Measurements from ENCODE around the gene KIRREL1.

KIRREL1 gene

GRCh38 chr1:158049853-158050252 lies 56.4 kb downstream of the KIRREL1 start:
- DNase-seq (ENCODE audit: low spot score in 2 of 2), result no peak
- no peak for ATAC-seq (replicated peaks; ENCODE audit: extremely low read depth, poor library complexity, severe bottlenecking)
- Mint-ChIP-seq H3K27ac (ENCODE audit: low read depth) (no peak overlapping the region), H3K4me3 (no peak overlapping the region), H3K27me3 (peaks cover 55% of the 10 kb centered on the region), H3K4me1 (no peaks in the 10 kb centered on the region), H3K9me3 (no peaks in the 10 kb centered on the region), H3K36me3 (ENCODE audit: insufficient read depth) (no peaks in the 10 kb centered on the region)

GRCh38 chr1:158053276-158053675 lies 59.8 kb downstream of the KIRREL1 start:
- DNase-seq (ENCODE audit: low spot score in 2 of 2) (no peak), ATAC-seq (replicated peaks; ENCODE audit: extremely low read depth, poor library complexity, severe bottlenecking) (no peak)
- Mint-ChIP-seq H3K4me1 (no peaks in the 10 kb centered on the region), H3K27ac (ENCODE audit: low read depth) (no peak overlapping the region), H3K4me3 (no peak overlapping the region), H3K36me3 (ENCODE audit: insufficient read depth) (no peaks in the 10 kb centered on the region), H3K27me3 (peaks cover 39% of the 10 kb centered on the region), H3K9me3 (no peaks in the 10 kb centered on the region)

- ATAC-seq (replicated peaks; ENCODE audit: extremely low read depth, poor library complexity, severe bottlenecking) (no peak), DNase-seq (ENCODE audit: low spot score in 2 of 2) (no peak)
- no peak overlapping the region for H3K4me3 Mint-ChIP-seq
- H3K9me3 Mint-ChIP-seq, result no peaks in the 10 kb centered on the region
- peaks cover 39% of the 10 kb centered on the region for H3K27me3 Mint-ChIP-seq
- no peak overlapping the region for H3K27ac Mint-ChIP-seq (ENCODE audit: low read depth)
- no peaks in the 10 kb centered on the region for H3K4me1 Mint-ChIP-seq
- no peaks in the 10 kb centered on the region for H3K36me3 Mint-ChIP-seq (ENCODE audit: insufficient read depth)
These were observed 61.3 kb downstream of the KIRREL1 start for GRCh38 chr1:158054721-158055120.

GRCh38 chr1:158055854-158056253 lies 62.4 kb downstream of the KIRREL1 start:
- DNase-seq (ENCODE audit: low spot score in 2 of 2) (no peak), ATAC-seq (replicated peaks; ENCODE audit: extremely low read depth, poor library complexity, severe bottlenecking) (no peak)
- H3K27me3 Mint-ChIP-seq, result peaks cover 49% of the 10 kb centered on the region
- no peaks in the 10 kb centered on the region for H3K4me1 Mint-ChIP-seq
- no peaks in the 10 kb centered on the region for H3K36me3 Mint-ChIP-seq (ENCODE audit: insufficient read depth)
- H3K27ac Mint-ChIP-seq (ENCODE audit: low read depth), result no peak overlapping the region
- no peaks in the 10 kb centered on the region for H3K9me3 Mint-ChIP-seq
- no peak overlapping the region for H3K4me3 Mint-ChIP-seq

- ATAC-seq (replicated peaks; ENCODE audit: extremely low read depth, poor library complexity, severe bottlenecking), result no peak
- H3K4me1 Mint-ChIP-seq, result no peaks in the 10 kb centered on the region
- no peaks in the 10 kb centered on the region for H3K9me3 Mint-ChIP-seq
- peaks cover 49% of the 10 kb centered on the region for H3K27me3 Mint-ChIP-seq
- no peaks in the 10 kb centered on the region for H3K36me3 Mint-ChIP-seq (ENCODE audit: insufficient read depth)
- H3K27ac Mint-ChIP-seq (ENCODE audit: low read depth), result no peak overlapping the region
- no peak overlapping the region for H3K4me3 Mint-ChIP-seq
- no peak for DNase-seq (ENCODE audit: low spot score in 2 of 2)
These were observed 63.1 kb downstream of the KIRREL1 start for GRCh38 chr1:158056498-158056897.

- H3K36me3 Mint-ChIP-seq (ENCODE audit: insufficient read depth), result no peaks in the 10 kb centered on the region
- ATAC-seq (replicated peaks; ENCODE audit: extremely low read depth, poor library complexity, severe bottlenecking) (no peak), DNase-seq (ENCODE audit: low spot score in 2 of 2) (no peak)
- no peaks in the 10 kb centered on the region for H3K9me3 Mint-ChIP-seq
- peaks cover 49% of the 10 kb centered on the region for H3K27me3 Mint-ChIP-seq
- H3K4me1 Mint-ChIP-seq, result no peaks in the 10 kb centered on the region
- H3K4me3 Mint-ChIP-seq, result no peak overlapping the region
- no peak overlapping the region for H3K27ac Mint-ChIP-seq (ENCODE audit: low read depth)
These were observed 65.0 kb downstream of the KIRREL1 start for GRCh38 chr1:158058237-158058985.

- Mint-ChIP-seq H3K4me3 (no peak overlapping the region), H3K4me1 (no peaks in the 10 kb centered on the region), H3K27me3 (peaks cover 45% of the 10 kb centered on the region), H3K9me3 (no peaks in the 10 kb centered on the region), H3K27ac (ENCODE audit: low read depth) (no peak overlapping the region), H3K36me3 (ENCODE audit: insufficient read depth) (no peaks in the 10 kb centered on the region)
- DNase-seq (ENCODE audit: low spot score in 2 of 2) (no peak), ATAC-seq (replicated peaks; ENCODE audit: extremely low read depth, poor library complexity, severe bottlenecking) (no peak)
These were observed 66.5 kb downstream of the KIRREL1 start for GRCh38 chr1:158059984-158060383.

GRCh38 chr1:158062174-158062573 lies 68.7 kb downstream of the KIRREL1 start:
- DNase-seq (ENCODE audit: low spot score in 2 of 2) (no peak), ATAC-seq (replicated peaks; ENCODE audit: extremely low read depth, poor library complexity, severe bottlenecking) (no peak)
- Mint-ChIP-seq H3K36me3 (ENCODE audit: insufficient read depth) (no peaks in the 10 kb centered on the region), H3K9me3 (no peaks in the 10 kb centered on the region), H3K27me3 (peaks cover 64% of the 10 kb centered on the region), H3K4me1 (no peaks in the 10 kb centered on the region), H3K27ac (ENCODE audit: low read depth) (no peak overlapping the region), H3K4me3 (no peak overlapping the region)

GRCh38 chr1:158067662-158068061 lies 74.2 kb downstream of the KIRREL1 start:
- Mint-ChIP-seq H3K9me3 (no peaks in the 10 kb centered on the region), H3K4me3 (no peak overlapping the region), H3K4me1 (no peaks in the 10 kb centered on the region), H3K27me3 (peaks cover 82% of the 10 kb centered on the region), H3K36me3 (ENCODE audit: insufficient read depth) (no peaks in the 10 kb centered on the region), H3K27ac (ENCODE audit: low read depth) (no peak overlapping the region)
- ATAC-seq (replicated peaks; ENCODE audit: extremely low read depth, poor library complexity, severe bottlenecking) (no peak), DNase-seq (ENCODE audit: low spot score in 2 of 2) (no peak)

GRCh38 chr1:158068918-158069317 lies 75.5 kb downstream of the KIRREL1 start:
- Mint-ChIP-seq H3K36me3 (ENCODE audit: insufficient read depth) (no peaks in the 10 kb centered on the region), H3K27me3 (peaks cover 72% of the 10 kb centered on the region), H3K27ac (ENCODE audit: low read depth) (no peak overlapping the region), H3K9me3 (no peaks in the 10 kb centered on the region), H3K4me1 (no peaks in the 10 kb centered on the region), H3K4me3 (no peak overlapping the region)
- ATAC-seq (replicated peaks; ENCODE audit: extremely low read depth, poor library complexity, severe bottlenecking), result no peak
- no peak for DNase-seq (ENCODE audit: low spot score in 2 of 2)

GRCh38 chr1:158071138-158071537 lies 77.7 kb downstream of the KIRREL1 start:
- peaks cover 58% of the 10 kb centered on the region for H3K27me3 Mint-ChIP-seq
- no peak for ATAC-seq (replicated peaks; ENCODE audit: extremely low read depth, poor library complexity, severe bottlenecking)
- no peak overlapping the region for H3K27ac Mint-ChIP-seq (ENCODE audit: low read depth)
- no peaks in the 10 kb centered on the region for H3K36me3 Mint-ChIP-seq (ENCODE audit: insufficient read depth)
- no peaks in the 10 kb centered on the region for H3K9me3 Mint-ChIP-seq
- DNase-seq (ENCODE audit: low spot score in 2 of 2), result no peak
- H3K4me1 Mint-ChIP-seq, result no peaks in the 10 kb centered on the region
- H3K4me3 Mint-ChIP-seq, result no peak overlapping the region

- Mint-ChIP-seq H3K27ac (ENCODE audit: low read depth) (no peak overlapping the region), H3K27me3 (peaks cover 28% of the 10 kb centered on the region), H3K4me3 (no peak overlapping the region), H3K9me3 (no peaks in the 10 kb centered on the region), H3K36me3 (ENCODE audit: insufficient read depth) (no peaks in the 10 kb centered on the region), H3K4me1 (no peaks in the 10 kb centered on the region)
- no peak for DNase-seq (ENCODE audit: low spot score in 2 of 2)
- ATAC-seq (replicated peaks; ENCODE audit: extremely low read depth, poor library complexity, severe bottlenecking), result no peak
These were observed 81.6 kb downstream of the KIRREL1 start for GRCh38 chr1:158075078-158075477.

- ATAC-seq (replicated peaks; ENCODE audit: extremely low read depth, poor library complexity, severe bottlenecking) (no peak), DNase-seq (ENCODE audit: low spot score in 2 of 2) (no peak)
- Mint-ChIP-seq H3K36me3 (ENCODE audit: insufficient read depth) (no peaks in the 10 kb centered on the region), H3K27ac (ENCODE audit: low read depth) (no peak overlapping the region), H3K9me3 (no peaks in the 10 kb centered on the region), H3K4me3 (no peak overlapping the region), H3K27me3 (peaks cover 24% of the 10 kb centered on the region), H3K4me1 (no peaks in the 10 kb centered on the region)
These were observed 83.0 kb downstream of the KIRREL1 start for GRCh38 chr1:158076441-158076840.

All from central memory CD8-positive, alpha-beta T cell (primary cell).